ENCODE results near the gene MGST2. TPM values are rescaled to one million over a fixed set of nuclear protein-coding genes. Genes with fewer than 3 reads are reported as not detected.

Gene MGST2
- total RNA-seq, 1 donor from 2014 or later = 134 TPM

DNA sequence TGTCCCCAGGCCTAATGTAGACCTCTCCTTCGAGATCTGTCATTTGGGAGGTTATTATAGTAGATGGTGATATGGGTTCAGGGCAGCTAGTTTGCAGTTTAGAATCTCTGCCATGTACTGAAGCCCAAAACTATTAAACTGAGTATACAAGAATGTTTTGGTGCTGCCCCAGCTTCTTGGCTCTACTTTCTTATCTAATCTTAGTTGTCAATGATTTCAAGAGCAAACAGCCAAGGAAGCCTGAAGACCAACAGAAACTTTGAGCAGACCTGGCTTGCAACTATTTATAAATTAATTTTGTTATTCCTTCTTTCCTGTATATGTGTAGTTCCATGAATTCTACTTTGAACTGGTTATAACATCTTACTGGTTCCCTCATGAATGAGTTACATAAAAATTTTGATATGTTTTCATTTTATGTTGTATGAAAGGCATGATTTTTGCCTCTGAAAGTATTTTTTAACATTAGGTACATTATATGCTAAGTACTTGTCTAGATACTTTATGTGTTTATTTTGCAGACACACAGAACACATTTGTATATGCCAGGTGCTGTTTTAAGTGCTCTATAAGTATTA lies 2.0 kb upstream of the MGST2 start:
- H3K27ac ChIP-seq (replicated peaks) = no peak overlapping the region
- TF ChIP-seq, protein P1, sequence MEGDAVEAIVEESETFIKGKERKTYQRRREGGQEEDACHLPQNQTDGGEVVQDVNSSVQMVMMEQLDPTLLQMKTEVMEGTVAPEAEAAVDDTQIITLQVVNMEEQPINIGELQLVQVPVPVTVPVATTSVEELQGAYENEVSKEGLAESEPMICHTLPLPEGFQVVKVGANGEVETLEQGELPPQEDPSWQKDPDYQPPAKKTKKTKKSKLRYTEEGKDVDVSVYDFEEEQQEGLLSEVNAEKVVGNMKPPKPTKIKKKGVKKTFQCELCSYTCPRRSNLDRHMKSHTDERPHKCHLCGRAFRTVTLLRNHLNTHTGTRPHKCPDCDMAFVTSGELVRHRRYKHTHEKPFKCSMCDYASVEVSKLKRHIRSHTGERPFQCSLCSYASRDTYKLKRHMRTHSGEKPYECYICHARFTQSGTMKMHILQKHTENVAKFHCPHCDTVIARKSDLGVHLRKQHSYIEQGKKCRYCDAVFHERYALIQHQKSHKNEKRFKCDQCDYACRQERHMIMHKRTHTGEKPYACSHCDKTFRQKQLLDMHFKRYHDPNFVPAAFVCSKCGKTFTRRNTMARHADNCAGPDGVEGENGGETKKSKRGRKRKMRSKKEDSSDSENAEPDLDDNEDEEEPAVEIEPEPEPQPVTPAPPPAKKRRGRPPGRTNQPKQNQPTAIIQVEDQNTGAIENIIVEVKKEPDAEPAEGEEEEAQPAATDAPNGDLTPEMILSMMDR (IDR thresholded peaks at IDR 0.05; ENCODE audit: borderline replicate concordance) = no peak
- H3K4me3 ChIP-seq = no peak overlapping the region
- H3K27me3 ChIP-seq (ENCODE audit: low read depth) = no peaks in the 10 kb centered on the region
- H3K36me3 ChIP-seq = no peaks in the 10 kb centered on the region
- no peak for DNase-seq
- H3K4me1 ChIP-seq = peaks cover 40% of the 10 kb centered on the region
- no peaks in the 10 kb centered on the region for H3K9me3 ChIP-seq (replicated peaks)
- intact Hi-C loops (cut with micrococcal nuclease) = no loop called here

DNA sequence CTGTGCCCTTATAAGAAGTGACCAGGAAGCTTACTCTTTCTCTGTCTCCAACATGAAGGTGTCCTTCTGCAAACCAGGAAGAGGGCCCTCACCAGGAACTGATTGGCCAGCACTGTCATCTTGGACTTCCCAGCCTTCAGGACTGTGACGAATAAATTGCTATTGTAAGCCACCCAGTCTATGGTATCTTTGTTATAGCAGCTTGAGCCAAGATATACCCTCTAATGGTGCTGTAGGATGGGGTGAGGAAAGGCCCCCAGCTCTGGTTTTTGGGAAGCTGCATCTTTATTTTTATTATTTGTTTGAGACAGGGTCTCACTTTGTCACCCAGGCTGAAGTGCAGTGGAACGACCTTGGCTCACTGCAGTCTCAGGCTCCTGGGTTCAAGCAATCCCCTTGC lies 1.2 kb upstream of the MGST2 start:
- DNase-seq = no peak
- Histone ChIP-seq H3K9me3 (replicated peaks) (no peaks in the 10 kb centered on the region), H3K4me1 (peaks cover 48% of the 10 kb centered on the region), H3K4me3 (no peak overlapping the region), H3K27me3 (ENCODE audit: low read depth) (no peaks in the 10 kb centered on the region), H3K27ac (replicated peaks) (peak overlapping the region; percentile 90), H3K36me3 (no peaks in the 10 kb centered on the region)
- TF ChIP-seq, protein P1 (IDR thresholded peaks at IDR 0.05; ENCODE audit: borderline replicate concordance) = no peak
- intact Hi-C loops (cut with micrococcal nuclease) = no loop called here

DNA sequence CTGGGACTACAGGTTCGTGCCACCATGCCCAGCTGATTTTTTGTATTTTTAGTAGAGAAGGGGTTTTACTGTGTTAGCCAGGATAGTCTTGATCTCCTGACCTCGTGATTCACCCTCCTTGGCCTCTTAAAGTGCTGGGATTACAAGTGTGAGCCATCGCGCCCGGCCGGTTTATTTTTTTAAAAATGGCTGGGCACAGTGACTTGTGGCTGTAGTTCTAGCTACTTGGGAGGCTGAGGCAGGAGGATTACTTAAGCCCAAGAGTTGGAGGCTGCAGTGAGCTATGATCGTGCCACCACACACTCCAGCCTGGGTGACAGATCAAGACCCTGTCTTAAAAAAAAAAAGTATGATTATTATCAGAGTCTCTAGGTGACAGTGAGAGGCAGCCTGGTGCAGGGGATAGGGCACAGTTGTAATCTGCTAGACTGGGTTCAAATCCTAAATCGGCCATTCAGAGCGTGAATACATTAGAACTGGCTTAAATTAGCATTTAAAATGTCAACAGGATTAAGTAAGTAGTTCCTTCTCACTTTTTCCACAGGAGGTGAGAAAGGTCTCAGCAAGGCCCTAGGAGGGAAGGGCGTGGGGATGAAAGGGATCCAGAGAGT lies 435 bp upstream of the MGST2 start:
- intact Hi-C loops (cut with micrococcal nuclease) = no loop called here
- no peaks in the 10 kb centered on the region for H3K9me3 ChIP-seq (replicated peaks)
- no peaks in the 10 kb centered on the region for H3K27me3 ChIP-seq (ENCODE audit: low read depth)
- H3K4me3 ChIP-seq = peak overlapping the region; percentile 72
- H3K36me3 ChIP-seq = no peaks in the 10 kb centered on the region
- no peak for DNase-seq
- peak overlapping the region; percentile 90 for H3K27ac ChIP-seq (replicated peaks)
- peaks cover 55% of the 10 kb centered on the region for H3K4me1 ChIP-seq
- TF ChIP-seq, protein P1 (IDR thresholded peaks at IDR 0.05; ENCODE audit: borderline replicate concordance) = no peak

DNA sequence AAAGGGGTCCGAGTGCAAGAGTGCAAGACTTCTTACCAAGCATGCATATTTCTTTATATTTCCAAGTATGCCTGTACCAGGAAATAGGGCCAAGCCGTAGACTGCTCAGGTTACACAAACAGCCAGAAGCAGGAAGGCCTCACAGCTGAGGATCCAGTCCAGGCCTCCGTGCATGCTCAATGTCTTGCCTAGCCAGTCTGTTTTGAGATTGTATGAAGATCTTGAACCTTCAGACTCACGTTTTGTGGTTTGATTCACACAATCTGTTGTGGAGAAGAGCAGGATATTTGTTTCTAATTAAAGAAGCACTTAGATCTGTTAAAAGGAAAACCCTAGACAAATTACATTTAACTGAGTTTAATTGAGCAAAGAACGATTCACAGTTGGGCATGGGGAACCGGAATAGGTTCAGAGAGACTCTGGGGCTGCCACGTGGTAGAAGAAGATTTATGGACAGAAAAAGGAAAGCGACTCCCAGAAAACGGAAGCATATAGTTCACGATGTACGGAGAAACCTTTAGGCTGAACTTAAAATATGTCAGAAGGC lies 1.2 kb downstream of the MGST2 start:
- intact Hi-C loops (cut with micrococcal nuclease) = no loop called here

DNA sequence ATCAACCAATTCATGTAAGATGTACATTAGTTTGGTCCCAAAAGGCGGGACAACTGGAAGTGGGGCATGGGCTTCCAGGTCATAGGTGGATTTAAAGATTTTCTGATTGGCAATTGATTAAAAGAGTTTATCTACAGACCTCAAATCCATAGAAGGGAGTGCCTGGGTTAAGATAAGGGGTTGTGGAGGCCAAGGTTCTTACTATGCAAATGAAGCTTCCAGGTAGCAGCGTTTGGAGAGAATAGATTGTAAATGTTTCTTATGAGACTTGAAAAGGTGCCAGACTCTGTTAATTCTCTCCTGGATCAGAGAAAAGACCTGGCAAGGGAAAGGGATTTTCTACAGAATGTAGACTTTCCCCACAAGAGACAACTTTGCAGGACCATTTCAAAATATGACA lies 2.4 kb downstream of the MGST2 start:
- Histone ChIP-seq H3K4me1 (peaks cover 61% of the 10 kb centered on the region), H3K27ac (replicated peaks) (peak overlapping the region; percentile 90), H3K36me3 (peaks cover 16% of the 10 kb centered on the region), H3K9me3 (replicated peaks) (no peaks in the 10 kb centered on the region), H3K27me3 (ENCODE audit: low read depth) (no peaks in the 10 kb centered on the region), H3K4me3 (peak overlapping the region; percentile 9)
- no peak for DNase-seq
- TF ChIP-seq, protein P1 (IDR thresholded peaks at IDR 0.05; ENCODE audit: borderline replicate concordance) = no peak
- intact Hi-C loops (cut with micrococcal nuclease) = no loop called here

More for the DNA sequence above, 1.2 kb downstream of the MGST2 start:
- Histone ChIP-seq H3K4me3 (peak overlapping the region; percentile 72), H3K36me3 (peaks cover 6% of the 10 kb centered on the region), H3K27ac (replicated peaks) (peak overlapping the region; percentile 90), H3K4me1 (peaks cover 61% of the 10 kb centered on the region), H3K27me3 (ENCODE audit: low read depth) (no peaks in the 10 kb centered on the region), H3K9me3 (replicated peaks) (no peaks in the 10 kb centered on the region)
- DNase-seq = no peak
- TF ChIP-seq, protein P1 (IDR thresholded peaks at IDR 0.05; ENCODE audit: borderline replicate concordance) = no peak
